Heart left ventricle (tissue), 16 donors: ENCODE data around the gene WDR70. TPM values are rescaled to one million over a fixed set of nuclear protein-coding genes. Genes with fewer than 3 reads are reported as not detected.

Experiments used
- ATAC-seq, 4 donors: fragments of 200-7000 bp; cut with Tn5 transposase; one replicate each; pipeline ENCODE4 v1.9.1; 2020 to 2022; ENCODE audit warnings: moderate library complexity in 4 of 4, mild to moderate bottlenecking in 3 of 4, moderate number of reproducible peaks in 1 of 4
- DNase-seq, 5 donors: peaks; one replicate each; pipeline ENCODE4 v3.0.0-alpha.2; 2020
- H3K27ac ChIP-seq, 12 donors: fragments of 200-600 bp; sonication (generic) in 4 of 12; one replicate each; pipeline versions ENCODE4 v1.5.0 to v1.8.0; 2016 to 2022; ENCODE audit warnings: mild to moderate bottlenecking in 2 of 12
- H3K27me3 ChIP-seq, 9 donors: fragments of 200-600 bp; sonication (generic) in 2 of 9; one replicate each; pipeline versions ENCODE4 v1.5.1 to v1.8.0; 2016 to 2022; ENCODE audit warnings: mild to moderate bottlenecking in 3 of 9
- H3K36me3 ChIP-seq, 9 donors: fragments of 200-600 bp; sonication (generic) in 2 of 9; one replicate each; pipeline versions ENCODE4 v1.5.0 to v1.8.0; 2018 to 2022; ENCODE audit warnings: mild to moderate bottlenecking in 2 of 9
- H3K4me1 ChIP-seq, 12 donors: fragments of 200-600 bp; sonication (generic) in 4 of 12; one replicate each; pipeline versions ENCODE4 v1.5.0 to v1.8.0; 2016 to 2022; ENCODE audit warnings: mild to moderate bottlenecking in 3 of 12
- H3K4me3 ChIP-seq, 12 donors: fragments of 200-600 bp; sonication (generic) in 4 of 12; one replicate each; pipeline versions ENCODE4 v1.5.0 to v1.8.0; 2017 to 2022; ENCODE audit warnings: mild to moderate bottlenecking in 9 of 12, moderate library complexity in 4 of 12
- H3K9me3 ChIP-seq, 12 donors: fragments of 200-600 bp; sonication (generic) in 4 of 12; one replicate each; pipeline versions ENCODE4 v1.5.0 to v1.8.0; 2016 to 2022; ENCODE audit warnings: mild to moderate bottlenecking in 1 of 12
- CTCF ChIP-seq, 12 donors: fragments of 200-600 bp; sonication (generic) in 4 of 12; IDR thresholded peaks; one replicate each; pipeline versions ENCODE4 v1.5.0 to v1.8.0; 2018 to 2022; ENCODE audit warnings: antibody characterized with exemption in 12 of 12, mild to moderate bottlenecking in 5 of 12
- POLR2A ChIP-seq, 2 donors: fragments of 450-650 bp; IDR thresholded peaks; one replicate each; pipeline ENCODE4 v1.6.1; 2017; ENCODE audit warnings: antibody characterized with exemption in 2 of 2, mild to moderate bottlenecking in 2 of 2, moderate library complexity in 2 of 2
- WGBS, 4 donors: extraction: QIAGEN DNeasy Blood & Tissue Kit in 2 of 4; methylation state at CpG; one replicate each; pipeline versions ENCODE4 v1.1.5 to v1.1.7; 2013 to 2018; 5-methylcytosine and 5-hydroxymethylcytosine counted together
- intact Hi-C, 10 donors: fragments of 100-400 bp; cut with DNase I; formaldehyde crosslinking; loops; one replicate each; pipeline versions ENCODE4 v1.11.1 to v1.14.2; 2022
- polyA plus RNA-seq, 2 donors: library from polyadenylated mRNA; stranded (reverse); fragments of 200-250 nt; gene quantifications; one replicate each; pipeline ENCODE4 v1.2.3, GENCODE V29; 2013
- total RNA-seq, 9 donors: library from RNA; depleted of rRNA in 2 of 9; stranded (reverse); fragments of >200 nt in 2 of 9; fragmentation: NEBNext Ultra II Directional in 3 of 9; extraction: Animal tissue kit (Norgen Biotek cat#: 25700) in 3 of 9; gene quantifications; one replicate each; pipeline versions ENCODE4 v1.1.0 to v1.2.4, GENCODE V29; 2016 to 2023
- donor health status: ischemic (EF 13 %, LVEDD 7.1; RV severe dilation, severe dysfunction).
- donor health status: healthy with polysubstance abuse.
- donor health status: DM: no; HTN: yes; CAD: no.
- donor health status: DM: no; HTN: no; CAD: no.
- donor health status: ischemic (EF 25% LVEDD 6.9; RV normal size, moderate dysfunction).
- donor health status: ischemic (EF 25% LVEDD 5.7; RV mildly dilated, moderate dysfunction).
- donor health status: healthy.
- donor health status: DM: yes; HTN: yes; CAD: no.
- donor health status: ischemic (EF 35%, LVEDD 5.7; RV mildly dilated, moderate dysfunction).
- donor health status: nonischemic (EF 11% LVEDD 7.7; RV severe dilation, severe dysfunction).
- donor health status: DM: yes; HTN: yes; CAD: no.
- donor health status: PGD.
- donor health status: ischemic (EF 29% LVEDD 5.4; RV normal size, mild dysfunction).
- donor health status: nonischemic (EF 23%, LVEDD 6.1; RV moderate dilation, normal function).

WDR70 gene
- total and polyA plus RNA-seq, 11 donors = 6.0 to 31.3 (median 13.6) TPM

- intact Hi-C loops = no loop called here
- H3K27me3 ChIP-seq = no peaks in the 10 kb centered on the region
- 91 to 93% (median 93%) methylated on average over 4 of the region's 4 CpGs for WGBS, 4 donors
Measured at GRCh38 chr5:37769108-37769507, 390.0 kb downstream of the WDR70 start.

DNA sequence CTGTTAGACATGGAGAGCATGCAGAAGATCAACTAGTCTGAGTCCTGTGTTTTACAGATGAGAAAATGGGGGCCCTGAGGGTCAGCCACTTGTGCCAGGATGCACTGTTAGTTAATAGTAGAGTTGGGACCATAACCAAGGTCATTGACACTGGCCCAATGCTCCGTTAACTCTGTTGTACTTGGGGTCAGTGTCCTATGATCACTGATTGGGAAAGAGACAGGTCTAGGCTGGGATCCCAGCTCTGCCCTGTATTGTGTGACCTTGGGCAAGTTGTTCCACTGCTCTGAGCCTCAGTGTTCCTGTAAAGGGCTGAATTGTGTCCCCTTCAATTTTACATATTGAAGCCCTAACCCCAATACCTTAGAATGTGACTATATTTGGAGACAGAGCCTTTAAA is 390.7 kb downstream of the WDR70 start:
- Histone ChIP-seq H3K4me3 (no peak overlapping the region), H3K9me3 (peaks cover 0 to 7% (median 4%) of the 10 kb centered on the region in 12 donors), H3K27ac (peak overlapping the region in 1 of 12 donors; percentile 60), H3K27me3 (no peaks in the 10 kb centered on the region), H3K4me1 (no peaks in the 10 kb centered on the region), H3K36me3 (no peaks in the 10 kb centered on the region)
- WGBS, 4 donors = 80 to 93% (median 87%) methylated on average over 1 of the region's 1 CpG
- intact Hi-C loops = no loop called here
- DNase-seq = no peak
- ATAC-seq = no peak
- no peak for TF ChIP-seq CTCF (IDR thresholded peaks at IDR 0.05)
- no peak for TF ChIP-seq POLR2A (IDR thresholded peaks at IDR 0.05)

More at GRCh38 chr5:37769108-37769507, 390.0 kb downstream of the WDR70 start:
- H3K9me3 ChIP-seq = no peaks in the 10 kb centered on the region
- H3K27ac ChIP-seq = no peak overlapping the region
- H3K4me3 ChIP-seq = no peak overlapping the region
- ATAC-seq = no peak
- H3K4me1 ChIP-seq = no peaks in the 10 kb centered on the region
- TF ChIP-seq CTCF (IDR thresholded peaks at IDR 0.05) = no peak
- TF ChIP-seq POLR2A (IDR thresholded peaks at IDR 0.05) = no peak
- no peaks in the 10 kb centered on the region for H3K36me3 ChIP-seq
- no peak for DNase-seq

DNA sequence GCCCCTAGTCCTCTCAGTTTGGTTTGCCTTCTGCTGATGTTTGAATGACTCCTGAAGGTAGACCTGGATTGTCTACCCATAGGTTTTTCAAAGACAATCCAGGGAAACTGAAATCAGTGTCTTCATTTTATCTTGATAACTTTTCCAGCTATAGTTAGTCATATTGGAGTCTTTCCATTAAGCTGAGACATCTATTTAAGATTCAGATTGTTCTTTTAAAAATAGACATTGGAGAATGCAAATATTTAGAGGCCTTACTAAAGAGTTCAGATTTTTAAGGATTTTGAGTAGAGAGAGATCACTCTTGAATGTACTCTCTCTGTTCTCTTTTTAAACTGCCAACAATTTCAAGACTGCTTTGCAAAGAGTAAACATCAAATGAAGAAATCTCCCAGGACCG is 391.7 kb downstream of the WDR70 start:
- Histone ChIP-seq H3K4me1 (no peaks in the 10 kb centered on the region), H3K36me3 (no peaks in the 10 kb centered on the region), H3K4me3 (no peak overlapping the region), H3K9me3 (peaks cover 0 to 14% (median 8%) of the 10 kb centered on the region in 12 donors), H3K27ac (peak overlapping the region in 1 of 12 donors; percentile 60), H3K27me3 (no peaks in the 10 kb centered on the region)
- ATAC-seq = no peak
- no peak for DNase-seq
- 33 to 71% (median 50%) methylated on average over 1 of the region's 1 CpG for WGBS, 4 donors
- intact Hi-C loops = no loop called here
- TF ChIP-seq CTCF (IDR thresholded peaks at IDR 0.05) = no peak
- TF ChIP-seq POLR2A (IDR thresholded peaks at IDR 0.05) = no peak

DNA sequence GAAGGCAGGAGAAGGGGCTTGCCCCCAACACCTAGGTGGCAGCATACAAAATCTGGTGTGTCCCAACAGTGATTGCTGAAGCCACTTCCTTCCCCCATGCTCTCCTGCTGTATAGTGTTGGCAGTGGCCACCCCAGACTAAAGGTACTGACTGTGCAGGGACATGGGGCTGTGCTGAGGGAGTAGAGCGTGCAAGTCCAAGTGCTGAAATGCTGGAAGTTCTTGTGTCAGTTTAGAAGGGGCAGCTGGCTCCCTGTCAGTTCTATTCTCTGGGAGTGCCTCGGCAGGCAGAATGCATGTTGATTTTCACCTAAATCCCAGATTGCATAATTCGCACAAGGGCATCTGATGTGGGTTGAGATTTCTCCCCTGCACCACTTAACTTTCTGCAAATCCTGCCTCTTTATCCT is 392.1 kb downstream of the WDR70 start:
- intact Hi-C loops = no loop called here
- Histone ChIP-seq H3K4me3 (no peak overlapping the region), H3K27ac (peak overlapping the region in 1 of 12 donors; percentile 12), H3K27me3 (no peaks in the 10 kb centered on the region), H3K9me3 (peaks cover 0 to 14% (median 8%) of the 10 kb centered on the region in 12 donors), H3K4me1 (no peaks in the 10 kb centered on the region), H3K36me3 (no peaks in the 10 kb centered on the region)
- TF ChIP-seq POLR2A (IDR thresholded peaks at IDR 0.05) (no peak), CTCF (IDR thresholded peaks at IDR 0.05) (no peak)
- ATAC-seq (no peak), DNase-seq (no peak)
- 77 to 83% (median 79%) methylated on average over 3 of the region's 3 CpGs for WGBS, 4 donors
